Amygdala (tissue), 56 donors: ENCODE results near the gene NRXN3.

Experiments
- DNase-seq, 56 donors: peaks; one replicate each; lab custom pipeline; 2025; lab: John Stamatoyannopoulos, UW

The NRXN3 gene

GRCh38 chr14:79248126-79248525, 1078.0 kb downstream of the NRXN3 start:
- no peak for DNase-seq

GRCh38 chr14:79248771-79249170, 1078.6 kb downstream of the NRXN3 start:
- no peak for DNase-seq

- no peak for DNase-seq
Measured at GRCh38 chr14:79251278-79251677, 1081.1 kb downstream of the NRXN3 start.

GRCh38 chr14:79253576-79253975, 1083.4 kb downstream of the NRXN3 start:
- no peak for DNase-seq

GRCh38 chr14:79254069-79254775, 1084.0 kb downstream of the NRXN3 start:
- DNase-seq, result no peak

GRCh38 chr14:79256380-79256779, 1086.2 kb downstream of the NRXN3 start:
- no peak for DNase-seq

GRCh38 chr14:79260406-79260805, 1090.2 kb downstream of the NRXN3 start:
- peak in 6 of 56 donors; percentile 6 to 33 (median 10) for DNase-seq

- no peak for DNase-seq
Measured at GRCh38 chr14:79265366-79265946, 1095.3 kb downstream of the NRXN3 start.

GRCh38 chr14:79270361-79270760, 1100.2 kb downstream of the NRXN3 start:
- no peak for DNase-seq

- DNase-seq, result no peak
Measured at GRCh38 chr14:79271122-79271521, 1100.9 kb downstream of the NRXN3 start.

- DNase-seq, result no peak
Measured at GRCh38 chr14:79274641-79275291, 1104.6 kb downstream of the NRXN3 start.

GRCh38 chr14:79275292-79275655, 1105.1 kb downstream of the NRXN3 start:
- no peak for DNase-seq

GRCh38 chr14:79278286-79278797, 1108.2 kb downstream of the NRXN3 start:
- DNase-seq, result no peak

- DNase-seq, result peak in 40 of 56 donors; percentile 7 to 78 (median 47)
Measured at GRCh38 chr14:79278798-79279644, 1108.8 kb downstream of the NRXN3 start.

- peak in 1 of 56 donors; percentile 6 for DNase-seq
Measured at GRCh38 chr14:79279645-79280597, 1109.7 kb downstream of the NRXN3 start.

- DNase-seq, result no peak
Measured at GRCh38 chr14:79281244-79282152, 1111.3 kb downstream of the NRXN3 start.

- no peak for DNase-seq
Measured at GRCh38 chr14:79284621-79285020, 1114.4 kb downstream of the NRXN3 start.

- no peak for DNase-seq
Measured at GRCh38 chr14:79285263-79285662, 1115.1 kb downstream of the NRXN3 start.
